ENCODE data around the gene SMPD3. TPM values are rescaled to one million over a fixed set of nuclear protein-coding genes. Genes with fewer than 3 reads are reported as not detected.

The SMPD3 gene
- total and polyA plus RNA-seq, 2 of the 8 experiments (the other 6 are each of a cell fraction or from before 2014, with no cell fraction given), result 0.39 to 1.3 TPM

- ChIA-PET POLR2A (ENCODE audit: partially characterized antibody) (no interaction called here), CTCF (ENCODE audit: partially characterized antibody) (interaction anchor here (1.0 to 8.8 kb wide), 3 partner anchors 8 to 16 kb away, joined by 3 to 84 read pairs (median 3); no protein-coding TSS in a partner anchor)
- Histone ChIP-seq H3K79me2 (ENCODE audit: control insufficient read depth in 1 of 2, insufficient read depth in 2 of 2, low read length in 2 of 2) (no peaks in the 10 kb centered on the region), H3K4me2 (ENCODE audit: insufficient read depth in 1 of 2, low read depth in 2 of 2, low read length in 2 of 2) (no peak overlapping the region), H2BK120ac (replicated peaks; ENCODE audit: low read depth, low read length) (no peak overlapping the region), H3K27me3 (replicated peaks in 1 of 4; ENCODE audit: control insufficient read depth in 3 of 4, extremely low read depth in 1 of 4, insufficient read depth in 3 of 4, low read length in 3 of 4) (no peaks in the 10 kb centered on the region; a peak in 2 of 7 replicates), H2AFZ (ENCODE audit: low read length) (no peak overlapping the region), H2AK5ac (ENCODE audit: low read depth, low read length) (no peak overlapping the region), H2BK20ac (ENCODE audit: low read length) (no peak overlapping the region), H2BK15ac (ENCODE audit: low read length) (no peak overlapping the region), H3K79me1 (ENCODE audit: low read depth, low read length) (no peaks in the 10 kb centered on the region), H3K4ac (replicated peaks; ENCODE audit: insufficient read length, low read depth, low read length) (no peak overlapping the region), H3K27ac (ENCODE audit: low read depth, low read length) (no peak overlapping the region), H3K4me3 (ENCODE audit: extremely low read depth in 1 of 4, insufficient read depth in 2 of 4, low read depth in 3 of 4, low read length in 4 of 4) (no peak overlapping the region), H3K56ac (replicated peaks; ENCODE audit: insufficient read length, low read depth, low read length) (no peak overlapping the region), H3K36me3 (ENCODE audit: control insufficient read depth in 2 of 4, insufficient read depth in 4 of 4, low read length in 3 of 4) (no peaks in the 10 kb centered on the region), H2BK5ac (ENCODE audit: low read depth, low read length) (peak overlapping the region; percentile 2; the same call in 1 of the 2 replicates), H4K8ac (ENCODE audit: extremely low read depth, insufficient read depth, low read length) (no peak overlapping the region), H3K14ac (ENCODE audit: insufficient read length) (no peak overlapping the region), H4K5ac (ENCODE audit: insufficient read length, low read depth, low read length) (no peak overlapping the region), H3K9me3 (ENCODE audit: insufficient read depth in 2 of 2, low read depth in 1 of 2, low read length in 1 of 2) (no peaks in the 10 kb centered on the region), H4K20me1 (replicated peaks in 1 of 2; ENCODE audit: control insufficient read depth in 1 of 2, insufficient read depth in 2 of 2, low read length in 2 of 2) (no peaks in the 10 kb centered on the region), H3K23ac (ENCODE audit: insufficient read length) (no peak overlapping the region), H3K4me1 (replicated peaks in 1 of 4; ENCODE audit: control insufficient read depth in 3 of 4, insufficient read depth in 4 of 4, low read length in 3 of 4) (peaks cover 3 to 15% (median 13%) of the 10 kb centered on the region in 4 experiments), H3K18ac (ENCODE audit: extremely low read depth, low read length) (no peak overlapping the region), H2BK12ac (ENCODE audit: low read depth, low read length) (no peak overlapping the region), H3K23me2 (ENCODE audit: low read depth, low read length) (no peaks in the 10 kb centered on the region), H4K91ac (replicated peaks; ENCODE audit: insufficient read length, low read length) (no peak overlapping the region), H3K9ac (replicated peaks in 1 of 4; ENCODE audit: extremely low read depth in 1 of 4, low read depth in 3 of 4, low read length in 3 of 4) (no peak overlapping the region; a peak in 1 of 7 replicates)
- no peak for FAIRE-seq
- TF ChIP-seq SP1 (IDR thresholded peaks at IDR 0.05; ENCODE audit: low read depth, low read length), result no peak
- 82% methylated on average over 5 of the region's 5 CpGs; no CpG with 5 or more reads in 1 of the 2 experiments for WGBS, 2 experiments (ENCODE audit: extremely low coverage in 1 of 2, insufficient coverage in 1 of 2, insufficient read length in 1 of 2, insufficient replicate concordance in 2 of 2, low coverage in 1 of 2, low lambda C conversion rate in 2 of 2, missing lambda C conversion rate in 1 of 2)
- no peak for DNase-seq (ENCODE audit: low read depth in 1 of 2, low spot score in 2 of 2)
Observed at GRCh38 chr16:68380348-68380670, 68.0 kb downstream of the SMPD3 start.
